IPS DF 6.9 (cell line): ENCODE results near the gene TM4SF4.

Source experiments
- DNase-seq: peaks from one replicate; pipeline ENCODE4 v3.0.0-alpha.2; 2013; ENCODE audit warnings: low read depth, low spot score
- H3K27ac ChIP-seq: one replicate; pipeline ENCODE4 v1.5.1; 2013; ENCODE audit warnings: low read length, control low read depth
- H3K27me3 ChIP-seq: 2 replicates; pipeline ENCODE4 v1.6.1; 2013; ENCODE audit warnings: mild to moderate bottlenecking, low read length; ENCODE audit not compliant: control insufficient read depth, insufficient read depth
- H3K36me3 ChIP-seq: 2 replicates; pipeline ENCODE4 v1.6.1; 2013; ENCODE audit warnings: low read length; ENCODE audit not compliant: control insufficient read depth, insufficient read depth
- H3K4me1 ChIP-seq: 2 replicates; pipeline ENCODE4 v1.6.1; 2013; ENCODE audit warnings: low read length; ENCODE audit not compliant: control insufficient read depth, insufficient read depth
- H3K4me3 ChIP-seq: 2 replicates; pipeline ENCODE4 v1.5.1; 2013; ENCODE audit warnings: mild to moderate bottlenecking, low read length
- H3K9me3 ChIP-seq: 2 replicates; pipeline ENCODE4 v1.6.1; 2013; ENCODE audit warnings: low read length, inconsistent platforms; ENCODE audit not compliant: control insufficient read depth, insufficient read depth
- WGBS: extraction: QIAGEN DNeasy Blood & Tissue Kit; methylation state at CpG from one replicate; pipeline ENCODE4 v1.1.7; 2013; ENCODE audit warnings: mixed read lengths, missing lambda C conversion rate; ENCODE audit not compliant: insufficient read length, insufficient coverage; 5-methylcytosine and 5-hydroxymethylcytosine counted together

Gene TM4SF4

DNA sequence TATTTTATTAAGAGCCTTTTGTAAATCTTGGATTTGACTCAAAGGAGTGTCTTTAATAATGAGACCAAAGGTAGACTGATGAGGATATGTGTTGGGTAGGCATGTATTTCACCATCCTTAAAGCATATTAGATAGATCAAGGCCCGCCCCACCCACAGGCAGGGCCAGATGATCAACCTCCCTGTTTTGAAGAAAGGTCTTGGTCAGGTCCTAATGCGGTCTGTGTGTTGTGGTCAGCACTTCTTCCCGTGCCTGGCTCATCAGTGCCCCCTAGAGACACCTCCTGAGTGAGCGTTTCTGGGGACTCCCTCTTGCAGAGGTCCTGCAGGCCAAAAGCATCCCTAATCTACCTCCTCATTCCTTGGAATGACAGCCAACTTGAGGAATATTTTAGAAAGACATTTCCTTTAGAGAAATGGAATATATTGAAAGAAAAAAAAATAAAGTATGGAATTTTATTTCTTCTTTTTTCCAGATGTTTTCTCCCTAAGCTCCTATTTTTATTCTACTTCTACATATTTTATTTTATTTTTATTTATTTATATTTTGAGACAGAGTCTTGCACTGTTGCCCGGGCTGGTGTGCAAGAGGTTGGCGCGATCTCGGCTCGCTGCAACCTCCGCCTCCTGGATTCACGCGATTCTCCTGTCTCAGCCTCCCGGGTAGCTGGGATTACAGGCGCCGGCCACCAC is 6.0 kb downstream of the TM4SF4 start:
- Histone ChIP-seq H3K4me1 (no peaks in the 10 kb centered on the region), H3K9me3 (no peaks in the 10 kb centered on the region), H3K27me3 (no peaks in the 10 kb centered on the region), H3K27ac (no peak overlapping the region), H3K36me3 (no peaks in the 10 kb centered on the region), H3K4me3 (no peak overlapping the region)
- WGBS: no CpG with 5 or more reads among the region's 15 CpGs
- peak; percentile 81 for DNase-seq

DNA sequence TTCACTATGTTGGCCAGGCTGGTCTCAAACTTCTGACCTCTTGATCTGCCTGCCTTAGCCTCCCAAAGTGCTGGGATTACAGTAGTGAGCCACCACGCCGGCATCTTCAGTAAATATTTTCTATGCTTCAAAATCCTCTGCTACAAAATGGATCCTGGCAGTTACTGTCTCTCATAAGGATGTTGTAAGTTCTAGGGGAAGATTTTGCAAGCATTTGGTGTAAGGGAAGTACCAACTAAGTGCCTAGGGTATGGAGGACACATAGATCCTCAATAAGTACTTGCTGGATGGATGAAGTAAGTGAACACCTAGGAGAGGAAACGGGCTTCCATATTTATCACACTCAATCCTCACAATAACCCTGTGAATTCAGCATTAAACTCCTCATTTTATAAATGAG is 6.6 kb downstream of the TM4SF4 start:
- Histone ChIP-seq H3K4me1 (no peaks in the 10 kb centered on the region), H3K27me3 (no peaks in the 10 kb centered on the region), H3K4me3 (no peak overlapping the region), H3K27ac (no peak overlapping the region), H3K9me3 (no peaks in the 10 kb centered on the region), H3K36me3 (no peaks in the 10 kb centered on the region)
- no CpG with 5 or more reads among the region's 3 CpGs for WGBS
- DNase-seq: no peak

DNA sequence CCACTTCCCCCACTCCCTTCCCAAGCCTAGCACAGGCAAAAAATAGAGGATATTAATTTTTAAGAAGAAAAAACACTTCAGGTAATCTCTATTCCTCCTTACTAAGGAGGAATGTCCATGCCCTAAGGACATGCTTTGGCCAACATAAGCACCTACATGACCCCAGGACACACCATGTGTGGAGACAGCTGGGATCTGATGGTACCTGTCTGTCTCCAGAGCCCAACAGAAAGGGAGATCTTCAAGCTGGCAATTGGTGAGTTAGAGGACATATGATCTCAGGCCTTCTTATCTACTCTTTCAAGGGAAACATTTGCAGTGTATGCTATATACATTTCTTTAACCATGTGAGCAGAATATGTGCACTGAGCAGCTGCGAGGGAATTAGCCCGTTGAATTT is 7.0 kb downstream of the TM4SF4 start:
- no CpG with 5 or more reads among the region's 2 CpGs for WGBS
- H3K36me3 ChIP-seq: no peaks in the 10 kb centered on the region
- no peak overlapping the region for H3K4me3 ChIP-seq
- H3K4me1 ChIP-seq: no peaks in the 10 kb centered on the region
- no peak overlapping the region for H3K27ac ChIP-seq
- H3K9me3 ChIP-seq: no peaks in the 10 kb centered on the region
- no peaks in the 10 kb centered on the region for H3K27me3 ChIP-seq
- DNase-seq: no peak

DNA sequence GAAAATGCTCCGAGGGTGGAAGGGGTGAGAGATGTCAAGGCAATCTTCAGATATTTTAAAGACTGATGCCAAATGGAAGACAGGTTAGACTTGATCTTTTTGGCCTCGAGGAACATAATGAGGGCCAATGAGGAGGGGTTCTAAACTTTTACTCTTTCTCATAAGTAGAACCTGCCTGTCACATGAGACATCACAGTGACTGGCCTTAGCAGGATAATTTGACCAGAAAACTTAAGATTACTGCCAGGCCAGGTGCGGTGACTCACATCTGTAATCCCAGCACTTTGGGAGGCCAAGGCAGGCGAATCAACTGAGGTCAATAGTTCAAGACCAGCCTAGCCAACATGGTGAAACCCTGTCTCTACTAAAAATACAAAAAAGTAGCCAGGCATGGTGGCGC is 12.2 kb downstream of the TM4SF4 start:
- Histone ChIP-seq H3K36me3 (no peaks in the 10 kb centered on the region), H3K27ac (no peak overlapping the region), H3K27me3 (no peaks in the 10 kb centered on the region), H3K4me1 (no peaks in the 10 kb centered on the region), H3K9me3 (no peaks in the 10 kb centered on the region), H3K4me3 (no peak overlapping the region)
- WGBS: no CpG with 5 or more reads among the region's 5 CpGs
- DNase-seq: no peak

DNA sequence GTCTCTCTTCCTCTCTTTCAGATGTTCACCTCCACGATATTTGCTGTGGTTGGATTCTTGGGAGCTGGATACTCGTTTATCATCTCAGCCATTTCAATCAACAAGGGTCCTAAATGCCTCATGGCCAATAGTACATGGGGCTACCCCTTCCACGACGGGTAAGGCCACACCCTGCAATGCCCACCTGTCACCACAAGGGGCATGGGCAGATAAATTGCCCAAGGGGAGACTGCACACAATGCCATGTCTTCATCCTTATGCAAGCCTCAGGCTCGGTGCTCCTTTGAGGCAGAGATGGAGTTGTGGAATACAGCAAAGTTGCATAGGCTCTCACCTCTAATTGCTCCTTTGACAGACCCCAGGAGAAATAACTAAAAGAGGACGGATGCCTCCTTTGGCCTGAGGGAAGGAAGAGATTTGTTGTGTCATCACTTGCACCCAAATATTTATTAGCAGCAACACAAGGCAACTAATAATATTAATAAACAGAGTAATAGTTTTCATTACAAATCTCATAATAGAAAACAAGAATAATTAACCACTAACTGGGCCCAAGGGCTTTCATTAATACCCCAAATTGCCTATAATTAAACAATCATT is 13.2 kb downstream of the TM4SF4 start:
- Histone ChIP-seq H3K36me3 (no peaks in the 10 kb centered on the region), H3K27ac (no peak overlapping the region), H3K4me1 (no peaks in the 10 kb centered on the region), H3K9me3 (no peaks in the 10 kb centered on the region), H3K4me3 (no peak overlapping the region), H3K27me3 (no peaks in the 10 kb centered on the region)
- DNase-seq: no peak
- WGBS: no CpG with 5 or more reads among the region's 6 CpGs

DNA sequence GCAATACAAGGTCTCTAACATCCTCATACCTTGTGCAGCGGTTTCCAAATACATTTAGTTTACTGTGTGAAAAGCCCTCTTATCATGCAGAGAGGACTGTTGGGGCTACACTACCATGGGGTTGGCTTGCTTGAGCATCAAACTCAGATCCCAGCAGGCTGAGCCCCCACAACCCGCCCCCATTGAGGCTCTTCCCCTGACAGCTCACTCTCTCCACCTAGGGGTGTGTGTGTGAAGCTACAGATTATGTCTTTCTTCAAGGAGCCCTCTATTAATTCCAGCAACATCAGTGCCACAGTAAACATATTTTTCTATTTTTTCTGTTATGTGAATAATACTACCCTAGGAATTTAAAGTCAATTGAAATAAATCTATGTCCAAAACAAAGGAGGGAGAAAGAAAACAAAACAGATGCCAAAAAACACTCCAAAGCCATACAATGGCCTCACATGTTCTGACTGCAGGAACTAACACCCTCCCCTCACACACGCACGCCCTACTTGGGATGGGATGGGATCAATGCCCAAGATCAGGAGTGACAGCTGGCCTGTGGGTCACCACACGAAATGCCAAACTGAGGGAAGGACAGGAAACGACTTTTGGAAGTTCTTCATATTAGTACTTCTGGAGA is 14.7 kb downstream of the TM4SF4 start:
- Histone ChIP-seq H3K36me3 (no peaks in the 10 kb centered on the region), H3K27me3 (no peaks in the 10 kb centered on the region), H3K4me1 (no peaks in the 10 kb centered on the region), H3K27ac (no peak overlapping the region), H3K9me3 (no peaks in the 10 kb centered on the region), H3K4me3 (no peak overlapping the region)
- no peak for DNase-seq
- no CpG with 5 or more reads among the region's 6 CpGs for WGBS

DNA sequence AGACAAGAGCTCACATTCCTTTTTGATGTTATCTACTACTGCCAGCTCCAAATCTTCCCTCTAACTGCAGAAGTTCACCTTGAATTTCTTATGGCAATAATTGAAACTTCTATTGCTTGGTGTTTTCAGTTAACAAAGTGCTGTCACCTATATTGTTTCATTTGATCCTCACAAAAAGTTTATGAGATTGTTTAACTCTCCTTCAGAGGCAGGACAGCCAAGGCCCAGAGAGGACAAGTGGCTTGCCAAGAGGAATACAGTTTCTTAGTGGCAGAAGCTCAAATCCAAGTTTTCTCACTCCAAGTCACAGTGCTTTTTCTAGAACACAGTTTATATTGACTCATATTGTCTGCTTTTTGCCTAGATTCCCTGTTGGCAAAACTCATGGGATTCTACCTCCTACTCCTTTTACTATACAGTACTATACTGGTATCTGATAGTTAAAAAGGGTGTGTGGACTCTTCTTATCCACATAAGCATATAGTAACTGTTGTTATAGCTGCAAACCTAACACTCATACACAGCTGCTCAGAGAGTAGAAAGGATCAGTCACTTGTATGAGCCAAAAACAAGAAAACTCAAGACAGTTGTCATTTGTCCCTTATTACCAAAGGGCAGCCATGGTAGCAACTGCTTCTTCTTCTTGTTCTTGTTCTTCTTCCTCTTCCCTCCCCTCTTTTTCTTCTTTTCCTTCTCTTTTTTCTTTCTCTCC is 15.9 kb downstream of the TM4SF4 start:
- H3K4me3 ChIP-seq: no peak overlapping the region
- H3K27ac ChIP-seq: no peak overlapping the region
- no peaks in the 10 kb centered on the region for H3K36me3 ChIP-seq
- H3K27me3 ChIP-seq: no peaks in the 10 kb centered on the region
- no peaks in the 10 kb centered on the region for H3K9me3 ChIP-seq
- H3K4me1 ChIP-seq: no peaks in the 10 kb centered on the region
- no peak for DNase-seq

DNA sequence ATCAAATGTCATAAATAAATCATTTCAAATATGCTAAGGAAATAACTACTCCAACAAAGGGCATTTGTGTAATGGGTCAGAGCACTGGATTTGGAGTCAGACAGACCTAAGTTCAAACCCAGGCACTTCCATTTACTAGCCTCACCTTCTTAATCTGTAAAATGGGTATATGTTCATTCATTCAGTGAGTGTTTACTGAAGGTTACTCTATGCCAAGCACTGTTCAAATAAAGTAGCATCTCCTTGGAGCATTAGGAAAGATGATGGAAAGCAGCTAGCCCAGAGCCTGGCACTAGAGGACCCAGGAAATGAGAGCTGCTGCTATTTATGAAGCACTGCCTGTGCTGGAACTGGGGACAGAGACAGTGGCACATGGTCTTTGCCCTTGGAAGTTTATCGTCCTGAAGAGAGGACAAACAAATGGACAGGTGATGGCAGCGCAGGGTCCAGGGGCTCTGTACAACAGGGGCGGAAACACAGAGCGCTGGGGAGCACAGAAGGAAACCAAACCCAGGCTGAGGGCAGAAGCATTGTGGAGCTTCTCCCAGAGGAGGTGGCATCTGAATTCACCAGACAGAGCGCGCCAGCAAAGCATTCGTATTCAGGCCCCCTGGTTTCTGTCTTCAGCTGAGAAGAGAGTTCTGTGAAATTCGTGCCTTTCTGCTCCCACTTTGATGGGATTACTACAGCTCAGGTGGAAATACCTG is 19.0 kb downstream of the TM4SF4 start:
- no peaks in the 10 kb centered on the region for H3K27me3 ChIP-seq
- no peak overlapping the region for H3K4me3 ChIP-seq
- no peaks in the 10 kb centered on the region for H3K9me3 ChIP-seq
- DNase-seq: no peak
- H3K27ac ChIP-seq: no peak overlapping the region
- H3K4me1 ChIP-seq: no peaks in the 10 kb centered on the region
- no peaks in the 10 kb centered on the region for H3K36me3 ChIP-seq
- no CpG with 5 or more reads among the region's 8 CpGs for WGBS

DNA sequence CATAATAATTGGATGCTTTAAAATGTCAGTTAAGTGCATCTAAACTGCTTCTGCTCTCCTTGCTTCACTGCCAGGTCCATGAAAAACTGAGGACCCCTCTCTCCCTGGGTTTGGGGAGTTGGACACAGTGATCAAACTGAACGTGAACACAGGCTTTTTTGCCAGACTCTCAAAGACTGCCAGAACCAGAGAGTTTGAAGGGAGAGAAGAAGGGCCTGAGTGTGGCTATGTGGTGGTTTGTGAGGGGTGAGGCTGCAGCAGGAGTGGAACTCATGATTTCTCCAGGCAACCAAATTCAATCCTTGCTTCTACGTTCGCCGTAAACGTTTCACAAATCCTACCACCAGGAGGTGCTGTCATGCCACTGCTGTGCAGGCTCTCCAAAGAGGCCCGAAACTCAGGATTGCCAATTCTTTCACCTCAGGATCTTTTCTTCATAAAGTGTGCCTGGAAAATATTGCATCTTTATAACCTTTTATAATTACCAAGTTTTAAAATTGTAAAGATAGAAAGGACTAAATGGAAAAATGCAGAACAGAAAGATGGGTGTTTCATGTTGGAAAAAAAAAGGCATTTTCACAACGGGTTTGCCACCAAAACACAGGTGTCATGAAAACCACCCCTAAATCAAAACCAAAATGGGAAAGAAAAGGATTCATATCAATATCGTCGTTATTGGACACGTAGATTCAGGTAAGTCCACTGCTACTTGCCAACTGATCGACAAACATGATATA is 19.7 kb downstream of the TM4SF4 start:
- WGBS: no CpG with 5 or more reads among the region's 11 CpGs
- no peaks in the 10 kb centered on the region for H3K27me3 ChIP-seq
- no peaks in the 10 kb centered on the region for H3K4me1 ChIP-seq
- no peaks in the 10 kb centered on the region for H3K9me3 ChIP-seq
- H3K27ac ChIP-seq: no peak overlapping the region
- no peaks in the 10 kb centered on the region for H3K36me3 ChIP-seq
- no peak overlapping the region for H3K4me3 ChIP-seq
- DNase-seq: peak; percentile 63
